Prostate gland (tissue), 2 donors: ENCODE data around the gene ALG11.

ENCODE experiments used
- CTCF ChIP-seq, 4 experiments: fragments of 200-600 bp in 2 of 4; fragments of 450-650 bp in 2 of 4; sonication (generic) in 2 of 4; IDR thresholded peaks; 1 replicate in 3 of 4; 2 replicates in 1 of 4; pipeline ENCODE4 v1.5.1; 2016 to 2019; ENCODE audit warnings: antibody characterized with exemption in 4 of 4, mild to moderate bottlenecking in 2 of 4, moderate library complexity in 2 of 4
- POLR2A ChIP-seq: fragments of 450-650 bp; IDR thresholded peaks from one replicate; pipeline ENCODE4 v1.6.1; 2016; ENCODE audit warnings: antibody characterized with exemption, mild to moderate bottlenecking

GRCh38 chr13:52022356-52022755 is 10.2 kb downstream of the ALG11 start:
- TF ChIP-seq CTCF (IDR thresholded peaks at IDR 0.05), result no peak
- no peak for TF ChIP-seq POLR2A
